Occipital lobe (tissue), 2 donors: Measurements from ENCODE around the gene LDLRAD4. TPM values are rescaled to one million over a fixed set of nuclear protein-coding genes. Genes with fewer than 3 reads are reported as not detected.

Experiments
- DNase-seq: peaks from one replicate; lab custom pipeline; 2025; lab: John Stamatoyannopoulos, UW
- total RNA-seq: library from RNA; depleted of rRNA; stranded (reverse); fragments of >200 nt; gene quantifications from one replicate; pipeline ENCODE4 v1.2.3, GENCODE V29; 2014

Gene LDLRAD4
- total RNA-seq, 1 donor from 2014 or later = 129 TPM

GRCh38 chr18:13201292-13201691 is 17.3 kb upstream of the LDLRAD4 start:
- no peak for DNase-seq

GRCh38 chr18:13202571-13202970 is 16.0 kb upstream of the LDLRAD4 start:
- DNase-seq = no peak

GRCh38 chr18:13206301-13206700 is 12.3 kb upstream of the LDLRAD4 start:
- DNase-seq = no peak

GRCh38 chr18:13207294-13207693 is 11.3 kb upstream of the LDLRAD4 start:
- DNase-seq = no peak

- DNase-seq = no peak
Observed at GRCh38 chr18:13211534-13211933, 7.0 kb upstream of the LDLRAD4 start.

GRCh38 chr18:13213036-13213795 is 5.3 kb upstream of the LDLRAD4 start:
- DNase-seq = no peak

- no peak for DNase-seq
Observed at GRCh38 chr18:13214609-13215008, 4.0 kb upstream of the LDLRAD4 start.

GRCh38 chr18:13216092-13216582 is 2.4 kb upstream of the LDLRAD4 start:
- peak; percentile 71 for DNase-seq

- DNase-seq = peak; percentile 52
Observed at GRCh38 chr18:13216711-13217465, 1.7 kb upstream of the LDLRAD4 start.

- DNase-seq = peak; percentile 57
Observed at GRCh38 chr18:13217466-13217961, 1.0 kb upstream of the LDLRAD4 start.

GRCh38 chr18:13217971-13218367 is 591 bp upstream of the LDLRAD4 start:
- DNase-seq = no peak

GRCh38 chr18:13218997-13219396 is 437 bp downstream of the LDLRAD4 start:
- no peak for DNase-seq

- no peak for DNase-seq
Observed at GRCh38 chr18:13219593-13220159, 1.1 kb downstream of the LDLRAD4 start.

GRCh38 chr18:13220361-13220991 is 1.9 kb downstream of the LDLRAD4 start:
- DNase-seq = no peak

GRCh38 chr18:13221869-13222855 is 3.6 kb downstream of the LDLRAD4 start:
- peak; percentile 38 for DNase-seq

- DNase-seq = no peak
Observed at GRCh38 chr18:13222856-13223281, 4.3 kb downstream of the LDLRAD4 start.

- no peak for DNase-seq
Observed at GRCh38 chr18:13223311-13224143, 5.0 kb downstream of the LDLRAD4 start.

GRCh38 chr18:13225261-13225660 is 6.7 kb downstream of the LDLRAD4 start:
- DNase-seq = no peak

GRCh38 chr18:13226533-13227144 is 8.1 kb downstream of the LDLRAD4 start:
- no peak for DNase-seq
